HEK293T (cell line): ENCODE measurements around the gene DNAH3.

Experiments used
- L3MBTL2 ChIP-seq: fragments of 450-650 bp; conservative IDR thresholded peaks from 2 replicates; pipeline ENCODE4 v1.6.1; 2016; ENCODE audit warnings: mild to moderate bottlenecking
- SUZ12 ChIP-seq: fragments of 450-650 bp; IDR thresholded peaks from 2 replicates; pipeline ENCODE4 v1.6.1; 2016; ENCODE audit warnings: mild to moderate bottlenecking

DNA sequence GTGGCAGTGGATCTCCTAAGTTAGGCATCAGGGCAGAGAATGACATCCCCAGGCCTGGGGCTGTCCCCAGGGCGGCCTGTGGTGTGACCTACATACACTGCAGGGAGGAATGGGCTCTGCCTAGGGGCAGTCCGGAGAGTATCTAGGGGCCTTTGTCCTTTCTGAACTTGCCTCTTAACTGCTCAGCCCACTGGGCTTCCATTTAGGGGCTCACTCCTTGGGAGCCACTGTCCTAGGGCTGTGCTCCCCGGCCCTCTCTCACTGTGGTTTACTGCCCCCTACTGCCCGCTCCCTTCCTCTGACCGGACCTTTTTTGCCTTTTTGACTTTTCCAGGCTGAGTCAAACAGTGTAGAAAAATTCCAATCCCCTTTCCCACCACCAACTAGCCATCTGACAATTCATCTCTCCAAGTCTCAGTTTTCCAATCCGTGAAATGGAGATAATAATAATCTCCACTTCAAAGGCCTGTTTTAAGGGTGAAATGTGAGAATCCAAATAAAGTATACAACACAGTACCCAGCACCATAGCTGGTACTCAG is 66.8 kb downstream of the DNAH3 start:
- TF ChIP-seq L3MBTL2 = no peak
- no peak for TF ChIP-seq SUZ12
